GM10266 (cell line): ENCODE measurements around the gene GORASP1.

ENCODE experiments used
- DNase-seq: peaks from one replicate; pipeline ENCODE4 v3.0.0; 2012; ENCODE audit errors: extremely low spot score
- CTCF ChIP-seq: IDR thresholded peaks from 2 replicates; pipeline ENCODE4 v1.5.1; 2012; ENCODE audit warnings: mild to moderate bottlenecking, low read depth; ENCODE audit not compliant: control insufficient read depth, insufficient read depth; ENCODE audit errors: missing control alignments

The GORASP1 gene

GRCh38 chr3:39127908-39128304 lies 20.5 kb upstream of the GORASP1 start:
- no peak for TF ChIP-seq CTCF
- no peak for DNase-seq

GRCh38 chr3:39127269-39127907 lies 20.0 kb upstream of the GORASP1 start:
- TF ChIP-seq CTCF, result no peak
- DNase-seq, result no peak

- peak; percentile 60 for TF ChIP-seq CTCF
- DNase-seq, result no peak
Measured at GRCh38 chr3:39126532-39127071, 19.2 kb upstream of the GORASP1 start.

GRCh38 chr3:39125841-39126500 lies 18.5 kb upstream of the GORASP1 start:
- no peak for DNase-seq
- no peak for TF ChIP-seq CTCF

- no peak for TF ChIP-seq CTCF
- DNase-seq, result no peak
Measured at GRCh38 chr3:39124876-39125840, 17.7 kb upstream of the GORASP1 start.

GRCh38 chr3:39122813-39123212 lies 15.4 kb upstream of the GORASP1 start:
- no peak for DNase-seq
- TF ChIP-seq CTCF, result no peak

- DNase-seq, result no peak
- no peak for TF ChIP-seq CTCF
Measured at GRCh38 chr3:39121621-39122020, 14.2 kb upstream of the GORASP1 start.
